IMR-90 (cell line): ENCODE measurements around the gene CDH22.

Experiments
- BHLHE40 ChIP-seq: fragments of 150-350 bp; IDR thresholded peaks from 2 replicates; pipeline ENCODE4 v1.6.1; 2016; ENCODE audit warnings: mild to moderate bottlenecking, low read depth, low read length
- CEBPB ChIP-seq: IDR thresholded peaks from 2 replicates; pipeline ENCODE4 v1.6.1; 2012; ENCODE audit warnings: low read depth, low read length, improper control_type of control experiment
- MAZ ChIP-seq: IDR thresholded peaks from 2 replicates; pipeline ENCODE4 v1.6.1; 2012; ENCODE audit warnings: low read depth, mild to moderate bottlenecking, low read length, improper control_type of control experiment, moderate library complexity, borderline replicate concordance
- MXI1 ChIP-seq: IDR thresholded peaks from 2 replicates; pipeline ENCODE4 v1.6.1; 2012; ENCODE audit warnings: low read depth, mild to moderate bottlenecking, low read length, moderate library complexity, borderline replicate concordance
- POLR2A ChIP-seq: IDR thresholded peaks from 2 replicates; pipeline ENCODE4 v1.6.1; 2012; ENCODE audit warnings: mild to moderate bottlenecking, low read depth, low read length
- RAD21 ChIP-seq: IDR thresholded peaks from 2 replicates; pipeline ENCODE4 v1.6.1; 2012; ENCODE audit warnings: low read length, improper control_type of control experiment
- SMC3 ChIP-seq: fragments of 150-350 bp; IDR thresholded peaks from 2 replicates; pipeline ENCODE4 v1.6.1; 2016; ENCODE audit warnings: low read depth, mild to moderate bottlenecking, antibody characterized with exemption, low read length, moderate library complexity
- TF ChIP-seq, protein P1 (sequence below): conservative IDR thresholded peaks from 2 replicates; pipeline ENCODE4 v1.5.1; 2012; ENCODE audit warnings: mild to moderate bottlenecking, low read depth, low read length, improper control_type of control experiment
- TF ChIP-seq, protein P2 (sequence below): fragments of 150-350 bp; IDR thresholded peaks from 2 replicates; pipeline ENCODE4 v1.6.1; 2016; ENCODE audit warnings: low read depth, mild to moderate bottlenecking, low read length, moderate library complexity, borderline replicate concordance

DNA sequence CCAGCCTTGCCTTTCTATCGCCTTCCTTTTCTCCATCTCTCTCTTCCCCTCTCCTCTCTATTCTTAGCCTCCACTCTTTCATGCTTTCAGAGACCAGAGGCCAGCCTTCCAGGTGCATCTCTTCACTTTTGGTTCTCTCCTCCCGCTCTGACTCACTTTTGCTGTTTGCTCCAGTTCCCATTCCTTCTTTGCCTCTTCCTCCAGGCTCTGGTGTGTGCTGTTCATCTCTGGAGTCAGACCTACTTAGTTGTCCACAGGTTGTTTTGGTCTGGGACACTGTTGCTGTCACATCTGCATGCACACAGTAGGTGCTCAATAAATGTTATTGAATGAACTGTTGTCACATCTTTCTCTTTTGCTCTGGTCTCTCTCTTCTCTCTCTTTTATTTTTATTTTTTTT lies 1.6 kb upstream of the CDH22 start:
- no peak for TF ChIP-seq RAD21
- TF ChIP-seq, protein P1, sequence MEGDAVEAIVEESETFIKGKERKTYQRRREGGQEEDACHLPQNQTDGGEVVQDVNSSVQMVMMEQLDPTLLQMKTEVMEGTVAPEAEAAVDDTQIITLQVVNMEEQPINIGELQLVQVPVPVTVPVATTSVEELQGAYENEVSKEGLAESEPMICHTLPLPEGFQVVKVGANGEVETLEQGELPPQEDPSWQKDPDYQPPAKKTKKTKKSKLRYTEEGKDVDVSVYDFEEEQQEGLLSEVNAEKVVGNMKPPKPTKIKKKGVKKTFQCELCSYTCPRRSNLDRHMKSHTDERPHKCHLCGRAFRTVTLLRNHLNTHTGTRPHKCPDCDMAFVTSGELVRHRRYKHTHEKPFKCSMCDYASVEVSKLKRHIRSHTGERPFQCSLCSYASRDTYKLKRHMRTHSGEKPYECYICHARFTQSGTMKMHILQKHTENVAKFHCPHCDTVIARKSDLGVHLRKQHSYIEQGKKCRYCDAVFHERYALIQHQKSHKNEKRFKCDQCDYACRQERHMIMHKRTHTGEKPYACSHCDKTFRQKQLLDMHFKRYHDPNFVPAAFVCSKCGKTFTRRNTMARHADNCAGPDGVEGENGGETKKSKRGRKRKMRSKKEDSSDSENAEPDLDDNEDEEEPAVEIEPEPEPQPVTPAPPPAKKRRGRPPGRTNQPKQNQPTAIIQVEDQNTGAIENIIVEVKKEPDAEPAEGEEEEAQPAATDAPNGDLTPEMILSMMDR = no peak
- no peak for TF ChIP-seq POLR2A
- no peak for TF ChIP-seq MAZ
- TF ChIP-seq MXI1 = no peak
- TF ChIP-seq CEBPB = no peak
- TF ChIP-seq, protein P2, sequence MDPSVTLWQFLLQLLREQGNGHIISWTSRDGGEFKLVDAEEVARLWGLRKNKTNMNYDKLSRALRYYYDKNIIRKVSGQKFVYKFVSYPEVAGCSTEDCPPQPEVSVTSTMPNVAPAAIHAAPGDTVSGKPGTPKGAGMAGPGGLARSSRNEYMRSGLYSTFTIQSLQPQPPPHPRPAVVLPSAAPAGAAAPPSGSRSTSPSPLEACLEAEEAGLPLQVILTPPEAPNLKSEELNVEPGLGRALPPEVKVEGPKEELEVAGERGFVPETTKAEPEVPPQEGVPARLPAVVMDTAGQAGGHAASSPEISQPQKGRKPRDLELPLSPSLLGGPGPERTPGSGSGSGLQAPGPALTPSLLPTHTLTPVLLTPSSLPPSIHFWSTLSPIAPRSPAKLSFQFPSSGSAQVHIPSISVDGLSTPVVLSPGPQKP = no peak
- TF ChIP-seq BHLHE40 = no peak
- no peak for TF ChIP-seq SMC3
